AG09309 (cell line): Measurements from ENCODE around the gene ZNF148.
A peak's percentile ranks its signal among the peaks of the same experiment; 100 is the strongest.
"Not testable (repeated sequence)": the region's sequence is repeated elsewhere in the genome, so short reads cannot be mapped to it uniquely, and the experiment has no call there.

Source experiments
- DNase-seq: peaks from one replicate; pipeline ENCODE4 v3.0.0-alpha.2; 2010; ENCODE audit warnings: low read depth
- H3K4me3 ChIP-seq: 2 replicates; pipeline ENCODE4 v1.5.1; 2011; ENCODE audit warnings: mild to moderate bottlenecking, low read depth, low read length, moderate library complexity; ENCODE audit not compliant: control insufficient read depth
- CTCF ChIP-seq: IDR thresholded peaks from 2 replicates; pipeline ENCODE4 v1.5.1; 2011; ENCODE audit warnings: mild to moderate bottlenecking, low read depth, low read length, inconsistent platforms; ENCODE audit not compliant: insufficient read depth, control insufficient read depth; ENCODE audit errors: missing control alignments

Gene ZNF148

GRCh38 chr3:125374996-125375941, at the start of gene ZNF148:
ZNF148 (minus strand) TSS chr3:125375325; CDS start chr3:125313640, 61,685 bp downstream.
- peak within 1 kb of the TSS; percentile 90 for H3K4me3 ChIP-seq
- no peak for TF ChIP-seq CTCF
- DNase-seq: peak; percentile 42

- no peak for TF ChIP-seq CTCF
- H3K4me3 ChIP-seq: no peak overlapping the region
- DNase-seq: no peak
Observed at GRCh38 chr3:125418306-125418705, 43.2 kb upstream of the ZNF148 start.

GRCh38 chr3:125416235-125416634, 41.1 kb upstream of the ZNF148 start:
- TF ChIP-seq CTCF: no peak
- no peak overlapping the region for H3K4me3 ChIP-seq
- no peak for DNase-seq

GRCh38 chr3:125414669-125415068, 39.5 kb upstream of the ZNF148 start:
- no peak overlapping the region for H3K4me3 ChIP-seq
- TF ChIP-seq CTCF: no peak
- no peak for DNase-seq

- DNase-seq: no peak
- no peak for TF ChIP-seq CTCF
- H3K4me3 ChIP-seq: no peak overlapping the region
Observed at GRCh38 chr3:125410922-125411321, 35.8 kb upstream of the ZNF148 start.

- TF ChIP-seq CTCF: no peak
- DNase-seq: no peak
- no peak overlapping the region for H3K4me3 ChIP-seq
Observed at GRCh38 chr3:125406070-125406469, 30.9 kb upstream of the ZNF148 start.

GRCh38 chr3:125405515-125405914, 30.4 kb upstream of the ZNF148 start:
- not testable (repeated sequence) for DNase-seq

More at GRCh38 chr3:125405515-125405914, 30.4 kb upstream of the ZNF148 start:
- H3K4me3 ChIP-seq: not testable (repeated sequence)
